HG03521 (cell line): ENCODE measurements around the gene PHLDB2.
A peak's percentile ranks its signal among the peaks of the same experiment; 100 is the strongest.
"Not testable (repeated sequence)": the region's sequence is repeated elsewhere in the genome, so short reads cannot be mapped to it uniquely, and the experiment has no call there.

Experiments
- ATAC-seq: cut with Tn5 transposase; IDR thresholded peaks from one replicate; pipeline ENCODE4 v1.9.1; 2021; ENCODE audit warnings: mild to moderate bottlenecking, moderate library complexity; ENCODE audit not compliant: unreplicated experiment

The PHLDB2 gene

GRCh38 chr3:111859061-111859973, at the start of gene PHLDB2:
Gene PHLDB2 (plus strand): TSS chr3:111859265. CDS start chr3:111884078, 24,813 bp downstream.
- ATAC-seq: peak; percentile 30

DNA sequence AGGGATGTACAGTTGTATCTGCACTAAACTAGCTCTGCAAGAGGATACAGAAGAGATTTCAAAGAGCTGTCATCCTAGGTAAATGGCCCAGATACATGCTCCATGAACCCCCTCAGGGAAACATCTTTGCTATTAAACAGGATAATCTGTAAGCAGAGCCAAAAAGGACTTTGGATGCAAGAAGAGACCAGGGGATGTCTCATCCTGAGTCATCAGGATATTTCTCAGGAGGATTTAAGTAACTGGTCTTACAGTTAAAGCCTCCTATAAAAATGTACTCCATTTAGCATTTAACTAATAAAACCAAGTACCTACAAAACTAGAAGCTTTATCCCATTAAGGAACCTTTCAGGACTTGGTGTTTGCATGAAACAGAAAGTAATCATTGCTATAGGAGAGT, 48.2 kb upstream of the PHLDB2 start:
- ATAC-seq: no peak

DNA sequence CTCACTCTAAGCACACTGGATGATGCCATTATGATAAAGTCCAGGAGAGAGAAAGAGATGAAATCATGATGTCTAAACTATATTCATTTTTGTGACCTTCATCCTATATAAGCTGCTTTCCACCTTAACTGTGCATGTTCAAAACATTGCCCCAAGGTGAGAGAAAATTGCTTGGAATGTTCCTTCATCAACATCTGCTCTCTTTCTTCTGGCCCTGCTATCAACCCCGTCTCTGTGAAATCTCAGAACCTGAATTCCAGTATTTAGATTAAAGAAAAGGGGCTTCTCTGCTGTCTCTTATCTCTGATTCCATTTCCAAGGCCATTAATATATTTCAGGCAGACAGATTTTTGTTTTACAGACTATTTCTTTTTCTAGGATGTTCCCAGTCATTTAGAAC, 47.3 kb upstream of the PHLDB2 start:
- no peak for ATAC-seq

GRCh38 chr3:111812701-111813100, 46.4 kb upstream of the PHLDB2 start:
- no peak for ATAC-seq

GRCh38 chr3:111813441-111813840, 45.6 kb upstream of the PHLDB2 start:
- no peak for ATAC-seq

DNA sequence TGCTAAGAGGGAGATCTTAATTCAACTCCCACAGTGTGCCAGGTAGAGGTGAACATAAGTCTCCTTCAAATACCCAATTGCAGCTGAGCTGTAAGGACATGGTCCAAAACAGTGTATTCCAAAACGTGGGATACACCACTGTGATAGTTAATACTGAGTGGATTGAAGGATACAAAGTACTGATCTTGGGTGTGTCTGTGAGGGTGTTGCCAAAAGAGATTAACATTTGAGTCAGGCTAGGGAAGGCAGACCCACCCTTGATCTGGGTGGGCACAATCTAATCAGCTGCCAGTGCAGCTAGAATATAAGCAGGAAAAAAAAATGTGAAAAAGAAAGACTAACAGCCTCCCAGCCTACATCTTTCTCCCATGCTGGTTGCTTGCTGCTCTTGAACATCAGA, 45.1 kb upstream of the PHLDB2 start:
- no peak for ATAC-seq

GRCh38 chr3:111816771-111817170, 42.3 kb upstream of the PHLDB2 start:
- not testable (repeated sequence) for ATAC-seq

DNA sequence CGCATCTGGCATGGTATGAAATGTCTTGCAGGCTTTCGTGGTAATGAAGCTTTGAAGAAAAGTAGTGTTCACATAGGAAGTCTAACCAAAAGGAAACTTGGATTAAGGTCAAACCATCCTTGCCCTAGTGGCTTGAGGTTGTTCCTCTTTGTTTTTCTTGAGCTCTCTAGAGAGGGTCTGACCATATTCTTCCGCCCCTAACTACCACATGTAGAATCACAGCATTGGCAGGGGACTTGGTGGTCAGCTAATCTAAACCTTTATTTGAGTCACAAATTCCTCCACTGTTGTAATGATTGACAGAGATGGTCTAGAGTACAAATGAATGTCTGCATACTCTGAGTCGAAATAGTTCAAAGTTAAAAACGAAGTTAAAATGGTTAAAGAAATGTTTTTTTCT, 39.1 kb upstream of the PHLDB2 start:
- ATAC-seq: no peak

- no peak for ATAC-seq
These were observed 38.4 kb upstream of the PHLDB2 start for GRCh38 chr3:111820651-111821050.

DNA sequence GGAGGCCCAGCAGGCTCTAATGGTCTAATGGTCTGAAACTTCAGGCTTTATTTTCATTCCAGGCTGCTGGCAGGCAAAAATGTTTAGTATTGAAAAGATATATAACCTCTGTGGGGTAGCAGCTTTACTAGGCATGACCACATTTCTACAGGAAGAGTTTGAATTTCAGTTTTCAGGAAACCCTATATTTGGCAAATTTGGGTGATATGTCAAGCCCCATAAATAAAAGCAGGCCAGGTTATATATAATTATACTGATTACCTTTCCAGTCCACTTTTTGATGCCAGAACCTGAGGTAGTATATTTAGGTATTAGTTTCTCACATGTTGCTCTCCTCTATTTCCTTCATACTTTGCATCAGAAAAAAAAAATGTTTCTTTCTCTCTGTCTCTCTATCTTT, 37.2 kb upstream of the PHLDB2 start:
- ATAC-seq: no peak

DNA sequence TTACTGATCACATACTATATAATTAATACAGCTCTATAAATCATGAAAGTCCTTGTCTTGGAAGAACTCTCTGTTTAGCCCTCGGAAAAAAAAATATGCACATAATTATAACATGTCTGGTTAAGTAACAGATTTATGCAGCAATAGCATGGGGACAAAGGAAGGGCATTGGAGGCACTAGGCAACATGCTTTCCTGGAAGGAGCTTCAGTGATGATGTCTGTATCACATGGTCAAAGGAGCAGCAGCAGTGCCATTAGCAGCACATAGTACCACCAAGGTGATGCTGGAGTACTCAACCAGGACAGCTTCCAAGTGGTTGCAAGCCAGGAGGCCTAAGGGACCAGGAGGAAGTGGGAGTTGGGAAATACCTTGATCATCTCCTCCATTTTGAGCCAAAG, 36.3 kb upstream of the PHLDB2 start:
- no peak for ATAC-seq

GRCh38 chr3:111823341-111823855, 35.7 kb upstream of the PHLDB2 start:
- no peak for ATAC-seq

DNA sequence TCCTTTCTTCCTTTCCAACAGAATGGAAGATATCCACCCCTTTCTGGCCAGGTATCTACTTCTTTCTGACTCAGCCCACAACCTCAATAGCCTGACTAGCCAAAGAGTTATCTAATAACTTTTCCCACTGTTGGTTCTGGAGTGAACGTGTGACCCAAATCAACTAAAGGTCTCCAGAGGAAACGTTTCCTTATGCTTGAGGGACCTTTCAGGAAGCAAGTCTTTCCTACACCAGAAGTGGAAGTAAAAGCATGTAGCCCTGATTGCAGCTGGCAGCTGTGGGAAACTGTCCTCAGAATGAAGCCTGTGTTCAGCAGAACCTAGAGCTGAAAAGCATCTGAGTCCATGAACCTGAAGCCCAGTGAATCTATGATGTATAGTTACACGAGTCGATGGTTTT, 34.7 kb upstream of the PHLDB2 start:
- no peak for ATAC-seq

DNA sequence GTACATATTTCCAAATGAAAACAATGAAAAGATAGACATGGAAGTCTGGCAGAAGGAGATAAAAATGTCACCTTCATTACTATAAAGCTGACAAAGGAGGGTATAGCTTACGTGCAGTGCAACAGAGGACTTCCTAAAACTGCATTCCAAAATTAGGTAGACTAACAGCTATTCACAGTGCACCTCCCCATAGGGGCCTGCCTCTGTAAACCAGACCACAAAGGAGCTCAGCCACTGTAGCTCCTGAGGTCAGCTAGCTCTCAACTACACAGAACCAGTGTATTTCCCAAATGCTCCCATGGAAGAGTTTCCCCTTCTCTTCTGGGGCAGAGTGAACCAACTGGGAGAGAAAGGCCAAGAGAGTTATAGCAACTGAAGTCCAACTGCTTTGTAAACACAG, 31.2 kb upstream of the PHLDB2 start:
- ATAC-seq: no peak

- ATAC-seq: no peak
These were observed 30.5 kb upstream of the PHLDB2 start for GRCh38 chr3:111828530-111828929.

GRCh38 chr3:111829023-111829422, 30.0 kb upstream of the PHLDB2 start:
- no peak for ATAC-seq

- ATAC-seq: no peak
These were observed 27.2 kb upstream of the PHLDB2 start for GRCh38 chr3:111831840-111832239.

GRCh38 chr3:111837112-111837511, 22.0 kb upstream of the PHLDB2 start:
- no peak for ATAC-seq

GRCh38 chr3:111838133-111838532, 20.9 kb upstream of the PHLDB2 start:
- no peak for ATAC-seq

GRCh38 chr3:111846039-111846438, 13.0 kb upstream of the PHLDB2 start:
- no peak for ATAC-seq

DNA sequence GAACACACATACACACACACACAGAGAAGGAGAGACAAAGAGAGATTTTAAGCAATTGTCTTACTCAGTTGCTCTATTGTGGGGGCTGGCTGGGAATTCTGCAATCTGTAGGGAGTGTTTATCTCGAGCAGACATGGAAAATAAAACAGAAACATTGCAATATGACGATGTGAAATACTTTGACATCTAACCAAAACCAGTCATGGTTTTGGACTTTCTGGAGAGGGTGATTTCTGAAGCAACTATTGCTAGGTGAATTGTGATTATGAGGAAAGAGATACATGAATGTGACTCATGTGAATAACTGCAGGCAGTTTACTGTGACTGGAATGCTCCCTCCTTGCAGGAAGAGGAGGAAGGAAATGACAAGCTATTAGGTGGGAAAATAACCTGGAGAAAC, 12.3 kb upstream of the PHLDB2 start:
- no peak for ATAC-seq

DNA sequence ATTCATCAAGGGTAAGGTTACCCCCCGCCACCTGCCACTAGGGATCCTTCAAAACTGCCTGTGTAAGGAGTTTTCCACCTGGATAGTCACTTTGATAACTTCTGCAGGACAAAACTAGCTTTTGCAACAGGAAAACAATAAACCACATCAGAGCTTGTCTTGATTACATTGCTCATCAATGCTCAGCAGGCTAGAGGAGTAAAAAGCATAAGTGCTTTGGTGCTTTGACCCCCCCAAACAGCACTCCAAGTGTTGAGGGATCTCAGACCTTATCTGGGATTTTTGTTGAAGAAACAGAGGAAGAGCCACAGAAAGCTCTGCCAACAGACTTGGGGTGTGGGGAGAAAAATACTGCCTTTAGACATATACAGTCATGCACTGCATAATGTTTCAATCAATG, 10.8 kb upstream of the PHLDB2 start:
- no peak for ATAC-seq

- no peak for ATAC-seq
These were observed 10.3 kb upstream of the PHLDB2 start for GRCh38 chr3:111848778-111849177.
